Measurements from ENCODE around the gene XXYLT1. TPM values are rescaled to one million over a fixed set of nuclear protein-coding genes. Genes with fewer than 3 reads are reported as not detected.

The XXYLT1 gene
- total RNA-seq, 4 donors from 2014 or later: 9.8 to 14.6 (median 13.9) TPM

DNA sequence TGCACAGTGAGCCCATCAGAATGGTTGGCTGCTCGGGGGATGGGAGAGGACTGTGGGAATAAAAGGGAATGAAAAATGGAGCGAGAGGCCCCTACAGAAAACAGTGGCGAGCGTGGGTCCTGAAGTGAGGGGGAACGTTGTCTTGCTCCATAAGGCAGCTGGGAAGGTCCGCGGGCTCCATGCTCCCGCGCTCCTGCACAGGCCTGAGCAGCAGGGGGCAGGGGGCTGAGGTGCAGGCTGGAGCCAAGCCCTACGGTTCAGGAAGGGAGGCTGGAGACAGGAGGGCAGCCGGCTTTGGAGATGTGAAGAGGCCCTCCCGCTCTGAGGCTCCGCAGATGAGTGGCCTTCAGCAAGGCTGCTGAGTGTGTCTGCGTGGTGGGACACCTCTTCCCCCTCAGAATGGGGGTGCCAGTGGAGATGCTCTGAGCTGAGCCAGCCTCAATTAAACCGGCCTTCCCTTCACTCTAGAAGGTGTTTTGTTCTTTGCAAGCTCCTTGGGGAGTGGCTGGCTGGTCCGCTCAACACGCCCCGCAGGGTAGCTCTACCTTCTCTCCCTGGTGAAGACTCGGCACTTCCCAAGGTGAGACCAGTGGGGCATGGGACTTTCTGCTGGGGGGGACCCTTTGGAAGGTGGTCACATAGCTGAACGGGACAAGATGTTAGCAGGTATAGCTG lies 208.0 kb downstream of the XXYLT1 start:
- H3K9me3 ChIP-seq: no peaks in the 10 kb centered on the region
- no peaks in the 10 kb centered on the region for H3K27me3 ChIP-seq
- no peak overlapping the region for H3K4me3 ChIP-seq (replicated peaks in 1 of 3)
- no peak overlapping the region for H3K27ac ChIP-seq
- no peaks in the 10 kb centered on the region for H3K36me3 ChIP-seq
- no peak for TF ChIP-seq POLR2A (IDR thresholded peaks at IDR 0.05)
- TF ChIP-seq, protein P1, sequence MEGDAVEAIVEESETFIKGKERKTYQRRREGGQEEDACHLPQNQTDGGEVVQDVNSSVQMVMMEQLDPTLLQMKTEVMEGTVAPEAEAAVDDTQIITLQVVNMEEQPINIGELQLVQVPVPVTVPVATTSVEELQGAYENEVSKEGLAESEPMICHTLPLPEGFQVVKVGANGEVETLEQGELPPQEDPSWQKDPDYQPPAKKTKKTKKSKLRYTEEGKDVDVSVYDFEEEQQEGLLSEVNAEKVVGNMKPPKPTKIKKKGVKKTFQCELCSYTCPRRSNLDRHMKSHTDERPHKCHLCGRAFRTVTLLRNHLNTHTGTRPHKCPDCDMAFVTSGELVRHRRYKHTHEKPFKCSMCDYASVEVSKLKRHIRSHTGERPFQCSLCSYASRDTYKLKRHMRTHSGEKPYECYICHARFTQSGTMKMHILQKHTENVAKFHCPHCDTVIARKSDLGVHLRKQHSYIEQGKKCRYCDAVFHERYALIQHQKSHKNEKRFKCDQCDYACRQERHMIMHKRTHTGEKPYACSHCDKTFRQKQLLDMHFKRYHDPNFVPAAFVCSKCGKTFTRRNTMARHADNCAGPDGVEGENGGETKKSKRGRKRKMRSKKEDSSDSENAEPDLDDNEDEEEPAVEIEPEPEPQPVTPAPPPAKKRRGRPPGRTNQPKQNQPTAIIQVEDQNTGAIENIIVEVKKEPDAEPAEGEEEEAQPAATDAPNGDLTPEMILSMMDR (IDR thresholded peaks at IDR 0.05): no peak
- DNase-seq: no peak
- 83 to 86% methylated on average over 20 of the region's 20 CpGs for WGBS, 2 donors
- H3K4me1 ChIP-seq: no peaks in the 10 kb centered on the region
- intact Hi-C loops (cut with DNase I): no loop called here

DNA sequence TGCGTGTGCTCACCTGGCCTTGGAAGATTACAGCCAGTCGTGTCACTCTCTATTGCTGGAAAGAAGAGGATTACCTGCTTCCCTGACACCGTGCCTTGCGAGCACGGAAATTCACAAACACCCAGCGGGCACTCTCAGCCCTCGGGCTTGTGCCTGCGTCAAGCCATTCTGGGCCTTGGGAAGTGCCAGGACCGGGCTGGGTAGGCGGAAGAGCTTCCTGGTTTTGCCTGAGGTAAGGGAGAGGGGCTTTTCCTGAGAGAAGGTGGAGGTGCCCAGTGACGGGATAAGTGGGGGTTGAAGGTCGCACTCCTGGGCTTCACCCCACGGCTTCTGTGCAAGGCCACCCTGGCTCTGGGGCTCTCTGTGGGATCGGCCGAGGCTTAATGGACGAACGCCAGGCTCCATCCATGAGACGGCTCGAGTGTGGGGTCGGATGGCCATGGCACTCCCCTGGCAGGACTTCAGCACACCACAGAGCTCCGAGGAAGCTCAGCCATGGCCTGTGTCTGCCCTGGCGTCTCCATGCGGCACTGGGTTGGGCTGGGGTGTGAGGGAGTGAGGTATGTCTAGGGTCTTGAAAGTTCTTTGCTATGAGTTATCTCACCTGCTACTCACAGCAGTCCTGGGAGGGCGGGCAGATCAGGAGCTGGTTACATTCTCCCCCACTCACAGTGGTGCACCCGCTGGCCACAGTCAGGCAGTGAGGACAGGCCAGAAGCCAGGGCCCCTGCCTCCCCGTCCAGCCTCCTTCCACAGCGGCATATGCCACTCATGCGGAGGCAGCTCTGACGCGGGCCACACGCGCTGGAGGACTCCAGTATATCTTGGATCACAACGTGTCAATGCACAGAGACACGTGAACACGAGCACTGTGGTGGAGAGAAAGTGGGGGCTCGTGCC lies 209.0 kb downstream of the XXYLT1 start:
- TF ChIP-seq, protein P1 (IDR thresholded peaks at IDR 0.05): no peak
- no peak for TF ChIP-seq POLR2A (IDR thresholded peaks at IDR 0.05)
- Histone ChIP-seq H3K36me3 (no peaks in the 10 kb centered on the region), H3K27me3 (no peaks in the 10 kb centered on the region), H3K4me1 (no peaks in the 10 kb centered on the region), H3K27ac (no peak overlapping the region), H3K9me3 (no peaks in the 10 kb centered on the region), H3K4me3 (replicated peaks in 1 of 3) (no peak overlapping the region)
- no peak for DNase-seq
- intact Hi-C loops (cut with DNase I): no loop called here
- WGBS, 2 donors: 94 to 95% methylated on average over 29 to 30 of the region's 36 CpGs

DNA sequence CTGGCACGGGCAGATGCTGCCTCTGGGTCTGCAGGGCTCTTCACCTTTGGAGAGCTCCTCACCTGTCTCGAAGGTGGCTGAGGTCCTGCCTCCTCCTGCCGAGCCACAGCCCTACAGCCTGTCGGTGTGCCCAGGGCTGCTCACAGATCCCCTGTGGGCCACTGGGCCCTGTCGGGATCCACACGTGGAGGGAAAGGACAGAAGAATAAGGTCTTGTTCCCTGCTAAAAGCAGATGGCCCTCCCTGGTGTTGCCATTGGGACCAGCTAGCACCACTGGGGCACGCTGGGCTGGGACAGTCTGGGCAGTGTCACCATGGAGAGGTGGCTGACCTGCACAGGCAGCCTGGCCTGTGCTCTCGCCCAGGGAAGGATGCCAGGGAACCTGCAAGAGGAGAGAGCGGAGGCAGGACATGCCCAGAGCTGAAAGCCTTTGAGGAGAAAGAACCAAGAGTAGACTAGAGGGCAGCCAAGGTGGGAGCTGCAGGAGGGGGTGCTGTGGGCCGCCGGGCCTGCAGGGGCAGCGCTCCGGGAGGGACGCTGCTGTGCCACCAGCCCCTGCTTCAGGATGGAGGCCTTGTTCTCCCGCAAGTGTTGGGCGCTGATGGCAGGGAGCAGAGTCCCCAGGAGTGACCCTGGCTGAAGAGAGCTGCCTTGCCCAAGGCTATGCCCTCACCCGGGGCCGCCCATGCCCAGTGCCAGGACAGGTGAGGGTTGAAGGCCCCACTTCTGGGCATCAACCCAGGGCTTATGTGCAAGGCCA lies 210.2 kb downstream of the XXYLT1 start:
- intact Hi-C loops (cut with DNase I): no loop called here
- no peaks in the 10 kb centered on the region for H3K27me3 ChIP-seq
- no peaks in the 10 kb centered on the region for H3K36me3 ChIP-seq
- H3K27ac ChIP-seq: no peak overlapping the region
- DNase-seq: no peak
- no peaks in the 10 kb centered on the region for H3K9me3 ChIP-seq
- H3K4me3 ChIP-seq (replicated peaks in 1 of 3): no peak overlapping the region
- H3K4me1 ChIP-seq: no peaks in the 10 kb centered on the region
- 75 to 89% methylated on average over 9 to 18 of the region's 18 CpGs for WGBS, 2 donors
- no peak for TF ChIP-seq POLR2A (IDR thresholded peaks at IDR 0.05)
- TF ChIP-seq, protein P1 (IDR thresholded peaks at IDR 0.05): no peak

DNA sequence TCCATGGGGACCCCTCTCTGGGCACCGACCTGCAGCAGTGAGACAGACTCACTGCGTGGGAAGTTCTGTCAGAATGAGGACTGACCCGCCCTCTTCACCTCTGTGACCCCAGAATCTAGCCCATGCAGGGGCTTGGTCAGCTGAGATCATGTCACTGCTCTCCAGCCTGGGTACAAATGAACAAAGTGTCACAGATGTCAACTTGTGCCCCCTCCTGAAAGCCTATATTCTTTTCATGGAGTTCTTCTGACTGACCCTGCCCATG lies 210.8 kb downstream of the XXYLT1 start:
- Histone ChIP-seq H3K9me3 (no peaks in the 10 kb centered on the region), H3K27me3 (no peaks in the 10 kb centered on the region), H3K27ac (no peak overlapping the region), H3K4me1 (no peaks in the 10 kb centered on the region), H3K36me3 (no peaks in the 10 kb centered on the region), H3K4me3 (replicated peaks in 1 of 3) (no peak overlapping the region)
- intact Hi-C loops (cut with DNase I): no loop called here
- WGBS, 2 donors: 100% methylated on average over 1 to 2 of the region's 3 CpGs
- no peak for DNase-seq
- TF ChIP-seq POLR2A (IDR thresholded peaks at IDR 0.05): no peak
- TF ChIP-seq, protein P1 (IDR thresholded peaks at IDR 0.05): no peak
